Central memory CD8-positive, alpha-beta T cell (primary cell): ENCODE data around the gene ADGRD1.

Source experiments
- ATAC-seq: fragments of 150-1000 bp; cut with Tn5 transposase; replicated peaks from 2 replicates; pipeline ENCODE4 v1.10.0; 2022; ENCODE audit warnings: mild to moderate bottlenecking, moderate FRiP score, moderate number of reproducible peaks; ENCODE audit not compliant: poor library complexity, severe bottlenecking; ENCODE audit errors: extremely low read depth
- DNase-seq, 2 donors: peaks; one replicate each; pipeline ENCODE4 v3.0.0; 2021; ENCODE audit warnings: low spot score in 2 of 2
- H3K27ac Mint-ChIP-seq: one replicate; pipeline ENCODE4 v1.8.0; 2022; ENCODE audit warnings: low read depth, mild to moderate bottlenecking, moderate library complexity, mixed read lengths
- H3K27me3 Mint-ChIP-seq: one replicate; pipeline ENCODE4 v1.8.0; 2022; ENCODE audit warnings: mixed read lengths
- H3K36me3 Mint-ChIP-seq: one replicate; pipeline ENCODE4 v1.8.0; 2022; ENCODE audit warnings: mild to moderate bottlenecking, moderate library complexity, mixed read lengths; ENCODE audit not compliant: insufficient read depth
- H3K4me1 Mint-ChIP-seq: one replicate; pipeline ENCODE4 v1.8.0; 2022; ENCODE audit warnings: mixed read lengths
- H3K4me3 Mint-ChIP-seq: one replicate; pipeline ENCODE4 v1.8.0; 2022; ENCODE audit warnings: mild to moderate bottlenecking, moderate library complexity, mixed read lengths
- H3K9me3 Mint-ChIP-seq: one replicate; pipeline ENCODE4 v1.8.0; 2022; ENCODE audit warnings: mixed read lengths

ADGRD1 gene

GRCh38 chr12:131163189-131163738 is 209.6 kb downstream of the ADGRD1 start:
- H3K4me3 Mint-ChIP-seq: no peak overlapping the region
- peaks cover 33% of the 10 kb centered on the region for H3K27me3 Mint-ChIP-seq
- no peaks in the 10 kb centered on the region for H3K9me3 Mint-ChIP-seq
- no peak for ATAC-seq
- H3K36me3 Mint-ChIP-seq: no peaks in the 10 kb centered on the region
- H3K4me1 Mint-ChIP-seq: no peaks in the 10 kb centered on the region
- DNase-seq: no peak
- no peak overlapping the region for H3K27ac Mint-ChIP-seq

- no peak for ATAC-seq
- Mint-ChIP-seq H3K36me3 (no peaks in the 10 kb centered on the region), H3K4me1 (no peaks in the 10 kb centered on the region)
Observed at GRCh38 chr12:131164096-131164872, 210.6 kb downstream of the ADGRD1 start.

GRCh38 chr12:131166717-131167116 is 213.0 kb downstream of the ADGRD1 start:
- no peaks in the 10 kb centered on the region for H3K36me3 Mint-ChIP-seq
- peaks cover 64% of the 10 kb centered on the region for H3K27me3 Mint-ChIP-seq
- DNase-seq (no peak), ATAC-seq (no peak)
- no peak overlapping the region for H3K4me3 Mint-ChIP-seq
- H3K9me3 Mint-ChIP-seq: no peaks in the 10 kb centered on the region
- H3K4me1 Mint-ChIP-seq: no peaks in the 10 kb centered on the region
- H3K27ac Mint-ChIP-seq: no peak overlapping the region

More at GRCh38 chr12:131164096-131164872, 210.6 kb downstream of the ADGRD1 start:
- Mint-ChIP-seq H3K27me3 (peaks cover 43% of the 10 kb centered on the region), H3K9me3 (no peaks in the 10 kb centered on the region), H3K4me3 (no peak overlapping the region), H3K27ac (no peak overlapping the region)
- no peak for DNase-seq

DNA sequence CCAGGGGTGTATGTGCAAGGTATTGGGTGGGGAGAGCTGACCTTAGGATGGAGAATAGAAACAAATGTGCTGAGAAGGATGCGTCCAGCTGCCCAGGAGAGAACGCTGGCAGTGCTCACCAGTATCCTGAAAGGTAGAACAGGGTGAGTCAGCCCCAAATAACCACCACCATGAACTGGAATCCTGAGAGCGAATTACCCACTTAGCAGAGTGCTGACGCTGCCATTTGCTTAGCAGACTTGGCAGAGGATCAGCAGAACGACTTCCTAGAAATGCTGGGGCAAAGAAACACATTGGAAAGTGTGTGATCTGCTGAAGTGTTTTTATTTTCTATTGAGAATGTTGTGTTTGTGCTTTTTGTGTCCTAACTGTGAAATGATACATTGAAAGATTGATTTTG is 213.6 kb downstream of the ADGRD1 start:
- ATAC-seq: no peak
- no peak for DNase-seq
- Mint-ChIP-seq H3K27me3 (peaks cover 70% of the 10 kb centered on the region), H3K4me1 (no peaks in the 10 kb centered on the region), H3K4me3 (no peak overlapping the region), H3K9me3 (no peaks in the 10 kb centered on the region), H3K27ac (no peak overlapping the region), H3K36me3 (no peaks in the 10 kb centered on the region)

DNA sequence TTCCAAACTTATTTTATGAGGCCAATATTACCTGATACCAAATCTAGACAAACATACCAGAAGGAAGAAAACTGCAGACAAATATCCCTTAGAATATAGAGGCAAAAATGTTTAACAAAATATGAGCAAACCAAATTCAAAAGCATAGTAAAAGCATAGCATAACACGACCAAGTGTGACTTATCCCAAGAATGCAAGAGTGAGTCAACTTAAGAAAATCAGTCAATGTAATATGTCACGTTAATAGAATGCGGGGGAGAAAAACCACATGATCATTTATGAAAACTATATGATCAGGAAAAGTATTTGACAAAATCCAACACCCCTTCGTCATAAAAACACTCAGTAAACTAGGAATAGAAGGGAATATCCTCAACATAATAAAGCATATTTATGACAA is 217.3 kb downstream of the ADGRD1 start:
- DNase-seq: no peak
- no peak for ATAC-seq
- no peak overlapping the region for H3K4me3 Mint-ChIP-seq
- no peak overlapping the region for H3K27ac Mint-ChIP-seq
- no peaks in the 10 kb centered on the region for H3K4me1 Mint-ChIP-seq
- H3K27me3 Mint-ChIP-seq: peaks cover 62% of the 10 kb centered on the region
- H3K36me3 Mint-ChIP-seq: no peaks in the 10 kb centered on the region
- peaks cover 10% of the 10 kb centered on the region for H3K9me3 Mint-ChIP-seq

DNA sequence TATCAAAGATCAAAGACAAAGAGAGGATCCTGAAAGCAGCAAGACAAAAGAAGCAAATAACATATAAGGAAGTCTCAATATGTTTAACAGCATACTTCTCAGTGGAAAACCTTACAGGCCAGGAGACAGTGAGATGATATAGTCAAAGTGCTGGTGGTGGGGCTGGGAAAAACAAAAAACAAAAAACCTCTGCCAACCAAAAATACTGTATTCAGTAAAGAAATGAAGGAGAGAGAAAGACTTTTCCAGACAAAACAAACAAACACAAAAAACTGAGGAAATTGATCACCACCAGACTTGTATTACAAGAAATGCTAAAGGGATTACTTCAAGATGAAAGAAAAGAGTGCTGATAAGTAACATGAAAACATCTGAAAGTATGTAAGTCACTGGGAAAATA is 221.2 kb downstream of the ADGRD1 start:
- ATAC-seq: no peak
- Mint-ChIP-seq H3K36me3 (peaks cover 5% of the 10 kb centered on the region), H3K27me3 (peaks cover 47% of the 10 kb centered on the region), H3K4me3 (no peak overlapping the region), H3K27ac (no peak overlapping the region), H3K9me3 (peaks cover 10% of the 10 kb centered on the region), H3K4me1 (no peaks in the 10 kb centered on the region)
- no peak for DNase-seq

- Mint-ChIP-seq H3K36me3 (peaks cover 5% of the 10 kb centered on the region), H3K27ac (no peak overlapping the region), H3K27me3 (peaks cover 42% of the 10 kb centered on the region), H3K4me1 (no peaks in the 10 kb centered on the region), H3K9me3 (peaks cover 10% of the 10 kb centered on the region), H3K4me3 (no peak overlapping the region)
- no peak for ATAC-seq
- no peak for DNase-seq
Observed at GRCh38 chr12:131176266-131176665, 222.6 kb downstream of the ADGRD1 start.

- no peak overlapping the region for H3K27ac Mint-ChIP-seq
- peaks cover 10% of the 10 kb centered on the region for H3K9me3 Mint-ChIP-seq
- peaks cover 37% of the 10 kb centered on the region for H3K27me3 Mint-ChIP-seq
- no peak for DNase-seq
- no peak overlapping the region for H3K4me3 Mint-ChIP-seq
- H3K4me1 Mint-ChIP-seq: no peaks in the 10 kb centered on the region
- peaks cover 5% of the 10 kb centered on the region for H3K36me3 Mint-ChIP-seq
- no peak for ATAC-seq
Observed at GRCh38 chr12:131176926-131177325, 223.2 kb downstream of the ADGRD1 start.

- no peak for DNase-seq
- Mint-ChIP-seq H3K9me3 (peaks cover 10% of the 10 kb centered on the region), H3K27ac (no peak overlapping the region), H3K36me3 (peaks cover 5% of the 10 kb centered on the region), H3K4me1 (no peaks in the 10 kb centered on the region), H3K27me3 (peaks cover 33% of the 10 kb centered on the region), H3K4me3 (no peak overlapping the region)
- no peak for ATAC-seq
Observed at GRCh38 chr12:131177599-131177998, 223.9 kb downstream of the ADGRD1 start.

DNA sequence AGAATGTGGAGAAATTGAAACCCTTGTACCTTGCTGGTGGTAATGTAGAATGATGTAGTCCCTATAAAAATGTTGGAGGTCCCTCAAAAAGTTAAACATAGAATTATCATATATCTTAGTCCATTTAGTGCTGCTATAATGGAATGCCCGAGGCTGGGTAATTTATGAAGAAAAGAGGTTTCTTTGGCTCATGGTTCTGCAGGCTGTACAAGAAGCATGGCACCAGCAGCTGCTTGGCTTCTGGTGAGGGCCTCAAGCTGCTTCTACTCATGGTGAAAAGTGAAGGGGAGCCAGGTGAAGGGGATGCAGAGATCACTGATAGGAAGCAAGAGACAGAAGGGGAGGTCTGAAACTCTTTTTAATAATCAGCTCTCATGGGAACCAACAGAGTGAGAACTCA is 233.9 kb downstream of the ADGRD1 start:
- no peak for ATAC-seq
- DNase-seq: no peak
- Mint-ChIP-seq H3K9me3 (no peaks in the 10 kb centered on the region), H3K36me3 (no peaks in the 10 kb centered on the region), H3K4me1 (no peaks in the 10 kb centered on the region), H3K4me3 (no peak overlapping the region), H3K27me3 (peaks cover 3% of the 10 kb centered on the region), H3K27ac (no peak overlapping the region)

DNA sequence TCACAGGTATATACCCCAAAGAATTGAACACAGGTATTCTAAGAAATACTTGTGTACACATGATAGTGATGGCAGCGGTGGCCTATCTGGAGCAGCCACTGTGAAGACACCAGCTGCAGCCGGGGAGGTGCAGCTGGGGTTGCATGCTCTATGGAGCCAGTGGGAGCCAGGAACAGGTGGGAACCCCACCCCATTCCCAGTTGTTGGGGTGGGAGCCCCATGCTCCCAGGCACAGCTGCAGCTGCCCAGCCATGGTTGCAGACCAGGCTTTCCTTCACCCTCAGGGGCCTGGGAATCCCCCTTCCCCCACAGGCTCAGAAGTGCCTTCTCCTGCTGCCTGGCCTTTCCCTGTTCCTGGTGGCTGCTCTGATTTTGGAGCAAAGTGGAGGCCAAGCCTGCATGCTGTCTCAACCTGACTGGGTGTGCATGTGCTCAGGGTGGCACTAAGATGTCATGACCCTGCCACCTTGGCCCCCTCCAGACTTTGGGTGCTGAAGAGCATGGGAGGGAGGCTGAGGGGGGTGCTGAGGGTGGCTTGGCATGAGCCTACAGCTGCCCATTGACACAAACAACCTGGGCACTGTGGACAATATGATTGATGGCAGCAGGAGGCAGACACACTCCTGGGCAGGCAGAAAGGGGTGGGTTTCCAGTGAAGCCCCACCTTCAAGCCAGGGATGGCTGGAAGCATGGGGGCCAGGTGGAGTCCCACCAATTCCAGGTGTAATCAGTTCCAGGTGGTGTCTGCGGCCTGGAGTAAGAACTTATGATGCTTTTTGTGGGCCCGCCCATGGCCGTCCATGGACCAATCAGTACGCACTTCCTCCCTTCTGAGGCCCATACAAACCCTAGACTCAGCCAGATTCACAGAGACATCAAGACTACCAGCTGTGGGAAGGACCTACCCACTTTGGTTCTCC is 234.7 kb downstream of the ADGRD1 start:
- Mint-ChIP-seq H3K27me3 (peaks cover 11% of the 10 kb centered on the region), H3K27ac (no peak overlapping the region), H3K36me3 (no peaks in the 10 kb centered on the region), H3K9me3 (no peaks in the 10 kb centered on the region), H3K4me1 (no peaks in the 10 kb centered on the region), H3K4me3 (no peak overlapping the region)
- DNase-seq (no peak), ATAC-seq (no peak)

DNA sequence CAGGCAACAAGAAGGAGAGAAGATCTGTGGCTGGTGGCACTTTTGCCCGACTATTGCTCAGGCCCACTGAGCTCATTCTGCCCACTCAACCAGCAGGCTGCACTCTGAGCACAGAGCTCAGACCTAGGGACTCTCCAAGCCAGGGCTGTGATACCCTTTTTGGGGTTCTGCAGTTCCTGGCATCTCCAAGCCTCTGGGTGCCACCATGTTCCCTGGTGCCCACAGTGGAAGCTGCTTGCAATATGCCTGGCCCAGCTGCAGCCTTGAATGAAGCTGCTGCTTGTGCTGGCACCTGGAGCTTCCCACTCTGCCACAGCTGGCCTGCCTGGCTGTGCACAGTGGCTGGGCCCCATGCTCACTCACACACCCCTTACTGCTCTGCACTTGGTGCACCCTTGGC is 236.1 kb downstream of the ADGRD1 start:
- Mint-ChIP-seq H3K27ac (no peak overlapping the region), H3K9me3 (no peaks in the 10 kb centered on the region), H3K27me3 (peaks cover 17% of the 10 kb centered on the region), H3K4me3 (no peak overlapping the region), H3K36me3 (no peaks in the 10 kb centered on the region), H3K4me1 (no peaks in the 10 kb centered on the region)
- DNase-seq (no peak), ATAC-seq (no peak)
